ENCODE results near the gene GRAMD2A.

The GRAMD2A gene

DNA sequence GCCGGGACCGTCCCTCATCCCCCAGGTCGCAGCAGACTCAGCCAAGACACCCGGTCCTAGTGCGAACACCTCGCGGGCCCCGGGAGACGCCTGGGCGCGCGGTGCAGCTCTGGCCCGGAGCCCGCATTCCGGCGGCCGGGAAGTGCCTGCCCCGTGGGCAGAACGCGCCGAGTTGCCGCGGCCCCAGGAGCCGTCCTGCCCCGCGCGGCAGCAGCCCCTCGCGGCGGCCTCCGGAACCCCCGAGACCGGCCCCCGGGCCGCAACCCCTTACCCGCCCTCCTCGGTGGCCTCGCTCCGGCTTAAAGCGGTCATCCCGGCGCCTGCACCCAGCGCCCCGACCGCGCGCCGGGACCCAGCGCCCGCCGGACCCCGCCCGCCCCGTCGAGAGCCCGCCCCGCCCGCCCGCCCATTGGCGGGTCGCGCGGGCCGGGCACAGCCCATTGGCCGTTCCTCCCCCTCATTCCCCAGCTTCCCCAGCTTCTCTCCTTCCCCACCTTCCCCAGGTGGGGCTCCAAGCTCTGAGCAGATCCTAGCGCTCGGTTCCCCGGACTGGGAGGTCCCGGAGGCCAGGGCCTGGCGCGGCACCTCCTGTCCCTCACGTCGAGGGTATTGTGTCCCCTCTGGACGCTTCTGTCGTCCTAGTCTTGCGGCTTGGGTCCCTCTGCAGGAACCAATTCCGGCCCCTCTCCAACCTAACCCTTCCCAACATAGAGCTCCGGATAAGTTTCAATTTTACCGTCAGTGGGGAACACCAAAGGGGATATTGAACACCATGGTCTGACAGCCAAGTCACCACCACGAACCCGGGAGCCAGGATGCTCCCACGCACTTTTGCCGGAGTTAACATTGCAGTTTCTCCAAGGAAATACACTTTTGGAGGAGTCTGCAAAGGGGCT lies at the start of gene GRAMD2A:
TSS of gene GRAMD2A (minus strand) at position 328 of the 896 bp plus-strand sequence.
- H3K27me3 ChIP-seq (ENCODE audit: insufficient read depth, poor library complexity, severe bottlenecking), result no peaks in the 10 kb centered on the region
- H3K4me1 ChIP-seq (ENCODE audit: insufficient read depth, poor library complexity, severe bottlenecking), result peaks cover 3% of the 10 kb centered on the region
- DNase-seq (ENCODE audit: low spot score), result peak; percentile 92
- TF ChIP-seq, protein P1, sequence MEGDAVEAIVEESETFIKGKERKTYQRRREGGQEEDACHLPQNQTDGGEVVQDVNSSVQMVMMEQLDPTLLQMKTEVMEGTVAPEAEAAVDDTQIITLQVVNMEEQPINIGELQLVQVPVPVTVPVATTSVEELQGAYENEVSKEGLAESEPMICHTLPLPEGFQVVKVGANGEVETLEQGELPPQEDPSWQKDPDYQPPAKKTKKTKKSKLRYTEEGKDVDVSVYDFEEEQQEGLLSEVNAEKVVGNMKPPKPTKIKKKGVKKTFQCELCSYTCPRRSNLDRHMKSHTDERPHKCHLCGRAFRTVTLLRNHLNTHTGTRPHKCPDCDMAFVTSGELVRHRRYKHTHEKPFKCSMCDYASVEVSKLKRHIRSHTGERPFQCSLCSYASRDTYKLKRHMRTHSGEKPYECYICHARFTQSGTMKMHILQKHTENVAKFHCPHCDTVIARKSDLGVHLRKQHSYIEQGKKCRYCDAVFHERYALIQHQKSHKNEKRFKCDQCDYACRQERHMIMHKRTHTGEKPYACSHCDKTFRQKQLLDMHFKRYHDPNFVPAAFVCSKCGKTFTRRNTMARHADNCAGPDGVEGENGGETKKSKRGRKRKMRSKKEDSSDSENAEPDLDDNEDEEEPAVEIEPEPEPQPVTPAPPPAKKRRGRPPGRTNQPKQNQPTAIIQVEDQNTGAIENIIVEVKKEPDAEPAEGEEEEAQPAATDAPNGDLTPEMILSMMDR (IDR thresholded peaks at IDR 0.05; ENCODE audit: poor library complexity, severe bottlenecking), result peak; percentile 9
- H3K9me3 ChIP-seq (ENCODE audit: severe bottlenecking), result no peaks in the 10 kb centered on the region
- peak within 1 kb of the TSS; percentile 47 for H3K4me3 ChIP-seq (ENCODE audit: severe bottlenecking)
- H3K36me3 ChIP-seq (ENCODE audit: low read depth), result peaks cover 44% of the 10 kb centered on the region
- peak; percentile 77 for ATAC-seq (ENCODE audit: low read depth)
- H3K27ac ChIP-seq (ENCODE audit: poor library complexity, severe bottlenecking), result peak within 1 kb of the TSS; percentile 91

DNA sequence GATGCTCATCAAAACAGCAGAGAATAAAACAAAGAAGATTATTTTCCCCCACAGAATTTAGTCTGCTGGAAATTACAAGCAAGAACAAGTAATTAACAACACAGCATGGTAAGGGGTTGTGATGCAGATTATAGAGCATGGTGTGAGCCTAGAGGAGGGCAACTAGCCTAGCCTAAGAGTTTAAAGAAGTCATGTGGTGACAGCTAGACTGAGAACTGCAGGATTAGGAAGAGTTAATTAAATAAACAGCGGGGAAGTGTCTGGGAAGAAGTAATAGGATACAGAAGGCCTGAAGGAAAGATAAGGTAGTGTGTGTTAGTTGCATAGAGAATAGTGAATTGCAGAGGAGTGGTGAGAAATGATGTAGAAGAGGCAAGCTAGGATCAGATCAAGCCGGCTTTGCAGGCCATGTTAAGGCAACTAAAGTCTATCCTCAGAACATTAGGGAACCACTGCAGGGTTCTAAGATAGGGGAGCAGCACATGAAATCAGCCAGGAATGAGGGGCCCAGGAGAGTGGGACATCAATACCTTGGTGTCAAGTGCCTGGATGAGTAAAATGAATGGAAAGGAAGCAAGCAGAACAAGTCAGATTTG lies 45.3 kb upstream of the GRAMD2A start:
- no peak for DNase-seq (ENCODE audit: low spot score)
- Histone ChIP-seq H3K27ac (ENCODE audit: poor library complexity, severe bottlenecking) (no peak overlapping the region), H3K36me3 (ENCODE audit: low read depth) (peaks cover 67% of the 10 kb centered on the region), H3K4me1 (ENCODE audit: insufficient read depth, poor library complexity, severe bottlenecking) (peaks cover 6% of the 10 kb centered on the region), H3K9me3 (ENCODE audit: severe bottlenecking) (no peaks in the 10 kb centered on the region), H3K4me3 (ENCODE audit: severe bottlenecking) (no peak overlapping the region), H3K27me3 (ENCODE audit: insufficient read depth, poor library complexity, severe bottlenecking) (no peaks in the 10 kb centered on the region)
- TF ChIP-seq, protein P1 (IDR thresholded peaks at IDR 0.05; ENCODE audit: poor library complexity, severe bottlenecking), result no peak
- no peak for ATAC-seq (ENCODE audit: low read depth)

DNA sequence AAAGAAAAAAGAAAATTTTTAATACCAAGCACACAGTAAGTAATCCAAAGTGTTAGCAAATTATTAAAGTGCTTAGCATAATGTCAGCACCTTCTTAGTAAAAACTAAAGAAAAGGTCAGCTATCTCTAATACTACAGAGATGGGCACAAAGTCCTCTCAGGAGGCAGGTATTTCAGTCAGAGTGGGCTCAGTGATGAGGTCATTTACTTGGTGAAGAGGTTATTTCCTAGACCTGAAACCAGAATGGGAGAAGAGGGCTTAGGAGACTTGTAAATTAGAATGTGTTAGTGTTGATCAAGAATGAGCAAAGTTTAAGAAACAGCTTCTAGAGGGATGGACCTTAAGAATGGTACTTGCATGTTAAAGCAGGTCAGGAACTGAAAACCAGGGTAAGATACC lies 42.1 kb upstream of the GRAMD2A start:
- TF ChIP-seq, protein P1 (IDR thresholded peaks at IDR 0.05; ENCODE audit: poor library complexity, severe bottlenecking), result no peak
- H3K9me3 ChIP-seq (ENCODE audit: severe bottlenecking), result no peaks in the 10 kb centered on the region
- H3K36me3 ChIP-seq (ENCODE audit: low read depth), result peaks cover 40% of the 10 kb centered on the region
- H3K4me3 ChIP-seq (ENCODE audit: severe bottlenecking), result no peak overlapping the region
- DNase-seq (ENCODE audit: low spot score) (no peak), ATAC-seq (ENCODE audit: low read depth) (no peak)
- H3K27ac ChIP-seq (ENCODE audit: poor library complexity, severe bottlenecking), result peak overlapping the region; percentile 91
- peaks cover 20% of the 10 kb centered on the region for H3K4me1 ChIP-seq (ENCODE audit: insufficient read depth, poor library complexity, severe bottlenecking)
- no peaks in the 10 kb centered on the region for H3K27me3 ChIP-seq (ENCODE audit: insufficient read depth, poor library complexity, severe bottlenecking)

DNA sequence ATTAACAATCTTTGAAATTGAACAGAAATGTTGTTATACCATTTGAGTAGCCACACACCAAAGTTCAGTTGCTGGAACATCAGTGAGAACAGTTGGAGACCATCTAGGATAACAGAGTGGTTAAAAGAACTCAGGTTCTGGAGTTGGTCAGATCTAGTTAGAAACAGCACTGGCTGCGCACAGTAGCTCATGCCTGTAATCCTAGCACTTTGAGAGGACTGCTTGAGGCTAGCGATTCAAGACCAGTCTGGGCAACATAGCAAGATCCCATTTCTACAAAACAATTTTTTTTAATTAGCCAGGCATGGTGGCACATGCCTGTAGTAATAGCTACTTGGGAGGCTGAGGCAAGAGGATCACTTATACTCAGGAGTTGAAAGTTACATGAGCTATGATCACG lies 41.0 kb upstream of the GRAMD2A start:
- DNase-seq (ENCODE audit: low spot score) (no peak), ATAC-seq (ENCODE audit: low read depth) (no peak)
- H3K27ac ChIP-seq (ENCODE audit: poor library complexity, severe bottlenecking), result peak overlapping the region; percentile 91
- TF ChIP-seq, protein P1 (IDR thresholded peaks at IDR 0.05; ENCODE audit: poor library complexity, severe bottlenecking), result no peak
- H3K4me3 ChIP-seq (ENCODE audit: severe bottlenecking), result no peak overlapping the region
- H3K27me3 ChIP-seq (ENCODE audit: insufficient read depth, poor library complexity, severe bottlenecking), result no peaks in the 10 kb centered on the region
- H3K9me3 ChIP-seq (ENCODE audit: severe bottlenecking), result no peaks in the 10 kb centered on the region
- H3K4me1 ChIP-seq (ENCODE audit: insufficient read depth, poor library complexity, severe bottlenecking), result peaks cover 20% of the 10 kb centered on the region
- H3K36me3 ChIP-seq (ENCODE audit: low read depth), result peaks cover 34% of the 10 kb centered on the region
